Prostate gland (tissue), 2 donors: ENCODE data around the gene SP5. TPM values are rescaled to one million over a fixed set of nuclear protein-coding genes. Genes with fewer than 3 reads are reported as not detected.
"Not testable (repeated sequence)": the region's sequence is repeated elsewhere in the genome, so short reads cannot be mapped to it uniquely, and the experiment has no call there.

Source experiments
- DNase-seq: peaks from one replicate; pipeline ENCODE4 v3.0.0-alpha.2; 2019; ENCODE audit warnings: low spot score
- H3K27ac ChIP-seq, 2 donors: fragments of 200-600 bp; sonication (generic); 2 replicates each; pipeline ENCODE4 v1.5.1; 2017 to 2019
- H3K27me3 ChIP-seq: fragments of 200-600 bp; sonication (generic); replicated peaks from 2 replicates; pipeline ENCODE4 v1.5.1; 2019; ENCODE audit not compliant: insufficient read depth
- H3K36me3 ChIP-seq, 2 donors: fragments of 200-600 bp; sonication (generic); 1 replicate in 1 of 2; 2 replicates in 1 of 2; pipeline versions ENCODE4 v1.5.1 to v1.8.1; 2017 to 2019
- H3K4me1 ChIP-seq: fragments of 200-600 bp; sonication (generic); replicated peaks from 2 replicates; pipeline ENCODE4 v1.5.1; 2019
- H3K4me3 ChIP-seq, 2 donors: fragments of 200-600 bp; sonication (generic); 2 replicates each; pipeline ENCODE4 v1.5.1; 2017 to 2019
- H3K9me3 ChIP-seq: fragments of 200-600 bp; sonication (generic); 2 replicates; pipeline ENCODE4 v1.5.1; 2017
- POLR2A ChIP-seq: fragments of 450-650 bp; IDR thresholded peaks from one replicate; pipeline ENCODE4 v1.6.1; 2016; ENCODE audit warnings: antibody characterized with exemption, mild to moderate bottlenecking
- POLR2AphosphoS5 ChIP-seq: sonication (generic); formaldehyde crosslinking; IDR thresholded peaks from one replicate; pipeline ENCODE4 v1.6.1; 2017; ENCODE audit warnings: antibody characterized with exemption
- WGBS: methylation state at CpG from one replicate; pipeline ENCODE4 v1.1.5; 2018; 5-methylcytosine and 5-hydroxymethylcytosine counted together
- intact Hi-C: fragments of 100-400 bp; cut with DNase I; formaldehyde crosslinking; loops from one replicate; pipeline ENCODE4 v1.14.2; 2022
- total RNA-seq, 2 donors: library from RNA; depleted of rRNA; stranded (reverse); fragments of >200 nt; gene quantifications; one replicate each; pipeline ENCODE4 v1.1.0, GENCODE V29; 2016
- TF ChIP-seq, protein P1 (sequence below), 4 experiments: fragments of 200-600 bp in 2 of 4; fragments of 450-650 bp in 2 of 4; sonication (generic) in 2 of 4; IDR thresholded peaks; 1 replicate in 3 of 4; 2 replicates in 1 of 4; pipeline ENCODE4 v1.5.1; 2016 to 2019; ENCODE audit warnings: antibody characterized with exemption in 4 of 4, mild to moderate bottlenecking in 2 of 4, moderate library complexity in 2 of 4

The SP5 gene
- 1 to 10 TPM; 4.2 to 8.4 TPM for total RNA-seq

DNA sequence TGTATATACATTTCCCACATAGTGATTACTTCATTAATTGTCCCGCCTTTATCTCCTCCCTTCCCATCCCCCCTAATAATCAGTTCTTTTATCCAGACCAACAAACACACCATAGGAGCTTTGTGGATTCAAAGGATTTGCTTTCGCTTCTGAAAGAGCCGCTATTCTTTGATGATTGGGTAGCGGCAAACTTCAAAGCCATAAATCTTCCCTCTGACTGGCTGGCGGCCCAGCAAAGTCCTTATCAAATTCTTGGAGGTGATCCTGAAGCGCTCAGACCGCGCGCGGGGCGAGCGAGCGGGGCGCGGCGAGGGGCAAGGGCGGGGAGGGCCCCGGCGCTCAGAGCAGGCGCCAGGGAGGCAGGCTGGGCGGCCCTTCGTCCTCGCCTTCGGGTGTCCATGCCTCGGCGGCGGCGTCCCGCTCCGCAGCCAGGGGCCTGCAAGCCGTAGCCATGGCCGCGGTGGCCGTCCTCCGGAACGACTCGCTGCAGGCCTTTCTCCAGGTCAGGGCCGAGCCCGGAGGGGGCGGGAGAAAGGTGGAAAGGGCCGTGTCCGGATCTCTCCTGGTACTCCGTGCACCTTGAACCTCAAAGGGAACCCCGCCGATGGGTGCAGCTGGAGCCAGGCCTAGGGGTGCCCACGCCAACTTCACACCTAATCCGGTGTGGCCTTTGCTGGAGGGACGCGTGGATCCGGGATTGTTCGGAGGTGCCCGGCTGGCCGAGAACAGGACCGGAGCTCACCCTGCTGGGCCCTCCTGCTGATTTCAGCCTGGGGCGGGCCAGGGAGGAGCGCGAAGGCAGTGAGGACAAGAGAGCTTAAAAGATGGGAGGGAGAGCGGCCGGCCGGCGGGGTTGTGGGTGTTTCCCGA, at the start of gene SP5:
Gene SP5, plus strand, starts transcription at position 276 of the 870 bp plus-strand sequence. Its CDS starts 176 bp downstream, at position 452.
- DNase-seq: peak; percentile 55
- intact Hi-C loops: no loop called here
- TF ChIP-seq POLR2AphosphoS5 (peak; percentile 3), POLR2A (no peak)
- TF ChIP-seq, protein P1, sequence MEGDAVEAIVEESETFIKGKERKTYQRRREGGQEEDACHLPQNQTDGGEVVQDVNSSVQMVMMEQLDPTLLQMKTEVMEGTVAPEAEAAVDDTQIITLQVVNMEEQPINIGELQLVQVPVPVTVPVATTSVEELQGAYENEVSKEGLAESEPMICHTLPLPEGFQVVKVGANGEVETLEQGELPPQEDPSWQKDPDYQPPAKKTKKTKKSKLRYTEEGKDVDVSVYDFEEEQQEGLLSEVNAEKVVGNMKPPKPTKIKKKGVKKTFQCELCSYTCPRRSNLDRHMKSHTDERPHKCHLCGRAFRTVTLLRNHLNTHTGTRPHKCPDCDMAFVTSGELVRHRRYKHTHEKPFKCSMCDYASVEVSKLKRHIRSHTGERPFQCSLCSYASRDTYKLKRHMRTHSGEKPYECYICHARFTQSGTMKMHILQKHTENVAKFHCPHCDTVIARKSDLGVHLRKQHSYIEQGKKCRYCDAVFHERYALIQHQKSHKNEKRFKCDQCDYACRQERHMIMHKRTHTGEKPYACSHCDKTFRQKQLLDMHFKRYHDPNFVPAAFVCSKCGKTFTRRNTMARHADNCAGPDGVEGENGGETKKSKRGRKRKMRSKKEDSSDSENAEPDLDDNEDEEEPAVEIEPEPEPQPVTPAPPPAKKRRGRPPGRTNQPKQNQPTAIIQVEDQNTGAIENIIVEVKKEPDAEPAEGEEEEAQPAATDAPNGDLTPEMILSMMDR (IDR thresholded peaks at IDR 0.05): peak in 1 of 4 experiments; percentile 5
- peak within 1 kb of the TSS; percentile 72 for H3K27ac ChIP-seq
- peaks cover 4% of the 10 kb centered on the region for H3K27me3 ChIP-seq
- no peaks in the 10 kb centered on the region for H3K4me1 ChIP-seq
- H3K36me3 ChIP-seq: no peaks in the 10 kb centered on the region
- under 1% methylated on average over 44 of the region's 62 CpGs for WGBS
- peak within 1 kb of the TSS; percentile 39 to 44 for H3K4me3 ChIP-seq
- H3K9me3 ChIP-seq: no peaks in the 10 kb centered on the region

- H3K4me3 ChIP-seq: no peak overlapping the region
- no peaks in the 10 kb centered on the region for H3K27me3 ChIP-seq
- WGBS: 54% methylated on average over 5 of the region's 5 CpGs
- peak overlapping the region in 1 of 2 donors; percentile 4 for H3K27ac ChIP-seq
- H3K36me3 ChIP-seq: no peaks in the 10 kb centered on the region
- intact Hi-C loops: no loop called here
- H3K4me1 ChIP-seq: no peaks in the 10 kb centered on the region
- TF ChIP-seq, protein P1 (IDR thresholded peaks at IDR 0.05): no peak
- peak; percentile 31 for TF ChIP-seq POLR2AphosphoS5
- TF ChIP-seq POLR2A: no peak
- no peak for DNase-seq
- H3K9me3 ChIP-seq: no peaks in the 10 kb centered on the region
Observed at GRCh38 chr2:170665743-170666142, 49.4 kb upstream of the SP5 start.

DNA sequence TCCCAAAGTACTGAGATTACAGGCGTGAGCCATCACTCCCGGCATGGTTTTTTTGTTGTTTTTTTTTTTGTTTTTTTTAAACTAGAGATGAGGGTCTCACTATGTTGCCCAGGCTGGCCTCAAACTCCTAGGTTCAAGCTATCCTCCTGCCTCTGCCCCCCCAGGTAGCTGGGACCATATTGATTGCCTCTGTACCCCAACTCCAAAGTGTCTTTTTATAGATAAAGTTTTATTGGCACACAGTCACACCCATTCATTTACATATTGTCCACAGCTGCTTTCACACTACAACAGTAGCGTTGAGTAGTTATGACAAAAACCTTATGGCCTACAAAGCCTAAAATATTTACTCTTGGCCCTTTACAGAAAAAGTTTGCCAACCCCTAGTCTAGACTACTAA, 45.2 kb upstream of the SP5 start:
- Histone ChIP-seq H3K27ac (no peak overlapping the region), H3K4me1 (no peaks in the 10 kb centered on the region), H3K36me3 (no peaks in the 10 kb centered on the region), H3K4me3 (no peak overlapping the region), H3K9me3 (no peaks in the 10 kb centered on the region), H3K27me3 (no peaks in the 10 kb centered on the region)
- DNase-seq: no peak
- intact Hi-C loops: no loop called here
- WGBS: 89% methylated on average over 3 of the region's 3 CpGs
- no peak for TF ChIP-seq POLR2A

GRCh38 chr2:170670651-170671050, 44.5 kb upstream of the SP5 start:
- Histone ChIP-seq H3K36me3 (no peaks in the 10 kb centered on the region), H3K4me1 (no peaks in the 10 kb centered on the region), H3K27ac (no peak overlapping the region), H3K4me3 (no peak overlapping the region), H3K9me3 (no peaks in the 10 kb centered on the region), H3K27me3 (no peaks in the 10 kb centered on the region)
- 94% methylated on average over 2 of the region's 2 CpGs for WGBS
- TF ChIP-seq POLR2A (no peak), POLR2AphosphoS5 (no peak)
- TF ChIP-seq, protein P1 (IDR thresholded peaks at IDR 0.05): no peak
- no peak for DNase-seq
- intact Hi-C loops: no loop called here

GRCh38 chr2:170671079-170671478, 44.1 kb upstream of the SP5 start:
- WGBS: 89% methylated on average over 9 of the region's 9 CpGs
- TF ChIP-seq, protein P1 (IDR thresholded peaks at IDR 0.05): no peak
- TF ChIP-seq POLR2AphosphoS5 (no peak), POLR2A (no peak)
- DNase-seq: no peak
- no peaks in the 10 kb centered on the region for H3K9me3 ChIP-seq
- no peaks in the 10 kb centered on the region for H3K36me3 ChIP-seq
- H3K27me3 ChIP-seq: no peaks in the 10 kb centered on the region
- no peak overlapping the region for H3K4me3 ChIP-seq
- intact Hi-C loops: no loop called here
- H3K4me1 ChIP-seq: no peaks in the 10 kb centered on the region
- no peak overlapping the region for H3K27ac ChIP-seq

GRCh38 chr2:170674282-170674681, 40.9 kb upstream of the SP5 start:
- H3K4me3 ChIP-seq, intact Hi-C loops, H3K27me3 ChIP-seq, H3K9me3 ChIP-seq, H3K36me3 ChIP-seq, DNase-seq, H3K27ac ChIP-seq, H3K4me1 ChIP-seq: not testable (repeated sequence)
